IMR-90 (cell line): Measurements from ENCODE around the gene SIPA1L3.

ENCODE experiments used
- CTCF ChIP-seq: conservative IDR thresholded peaks from 2 replicates; pipeline ENCODE4 v1.5.1; 2012; ENCODE audit warnings: mild to moderate bottlenecking, low read depth, low read length, improper control_type of control experiment
- POLR2A ChIP-seq: IDR thresholded peaks from 2 replicates; pipeline ENCODE4 v1.6.1; 2012; ENCODE audit warnings: mild to moderate bottlenecking, low read depth, low read length

GRCh38 chr19:37955986-37956385 lies 49.0 kb downstream of the SIPA1L3 start:
- no peak for TF ChIP-seq CTCF
- TF ChIP-seq POLR2A, result no peak
